ENCODE results near the gene PPP1R9B.

The PPP1R9B gene

GRCh38 chr17:50150354-50151040 is at the start of gene PPP1R9B:
TSS of gene PPP1R9B (minus strand) at chr17:50150677. CDS start at chr17:50150513, 164 bp downstream.
- Histone ChIP-seq H3K79me2 (ENCODE audit: control insufficient read depth, insufficient read depth, low read length, unreplicated experiment) (peaks cover 56% of the 10 kb centered on the region), H3K4me3 (ENCODE audit: low read depth, low read length) (peak within 1 kb of the TSS; percentile 95), H3K27me3 (ENCODE audit: insufficient read depth, low read length) (no peaks in the 10 kb centered on the region), H3K27ac (ENCODE audit: low read depth, low read length) (peak within 1 kb of the TSS; percentile 67), H3K36me3 (ENCODE audit: insufficient read depth, low read length) (no peaks in the 10 kb centered on the region), H3K4me1 (ENCODE audit: control insufficient read depth, insufficient read depth, low read length, unreplicated experiment) (peaks cover 47% of the 10 kb centered on the region), H2AFZ (ENCODE audit: low read length, unreplicated experiment) (no peak within 1 kb of the TSS)

GRCh38 chr17:50199803-50200456 is 49.5 kb upstream of the PPP1R9B start:
- Histone ChIP-seq H3K4me3 (ENCODE audit: low read depth, low read length) (peak overlapping the region; percentile 82), H2AFZ (ENCODE audit: low read length, unreplicated experiment) (no peak overlapping the region), H3K79me2 (ENCODE audit: control insufficient read depth, insufficient read depth, low read length, unreplicated experiment) (peaks cover 88% of the 10 kb centered on the region), H3K36me3 (ENCODE audit: insufficient read depth, low read length) (peaks cover 44% of the 10 kb centered on the region), H3K27ac (ENCODE audit: low read depth, low read length) (peak overlapping the region; percentile 96), H3K27me3 (ENCODE audit: insufficient read depth, low read length) (no peaks in the 10 kb centered on the region), H3K4me1 (ENCODE audit: control insufficient read depth, insufficient read depth, low read length, unreplicated experiment) (peaks cover 75% of the 10 kb centered on the region)

DNA sequence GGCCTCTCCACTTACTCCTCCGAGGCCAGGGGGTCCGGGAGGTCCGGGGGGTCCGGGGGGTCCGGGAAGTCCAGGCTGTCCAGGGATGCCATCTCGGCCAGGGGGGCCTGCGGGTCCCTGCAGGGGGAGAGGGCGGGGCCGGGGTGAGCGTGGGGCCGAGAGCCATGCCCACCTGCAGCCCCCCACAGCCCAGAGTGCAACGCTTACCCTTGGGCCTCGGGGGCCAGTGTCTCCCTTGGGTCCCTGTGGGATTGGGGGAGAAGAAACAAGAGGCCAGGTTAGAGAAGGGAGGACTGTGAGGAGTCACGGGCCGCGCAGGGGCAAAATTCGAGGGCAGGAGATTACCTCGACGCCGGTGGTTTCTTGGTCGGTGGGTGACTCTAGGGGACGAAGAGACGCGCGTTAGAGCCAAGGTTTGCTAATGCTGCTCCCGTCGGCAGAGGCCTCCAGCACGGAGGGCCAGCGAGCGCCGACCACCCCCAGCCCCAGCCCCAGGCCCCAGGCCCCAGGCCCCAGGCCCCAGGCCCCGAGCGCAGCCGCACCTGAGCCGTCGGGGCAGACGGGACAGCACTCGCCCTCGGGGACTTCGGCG is 48.8 kb upstream of the PPP1R9B start:
- no peaks in the 10 kb centered on the region for H3K27me3 ChIP-seq (ENCODE audit: insufficient read depth, low read length)
- H3K4me1 ChIP-seq (ENCODE audit: control insufficient read depth, insufficient read depth, low read length, unreplicated experiment): peaks cover 75% of the 10 kb centered on the region
- H3K27ac ChIP-seq (ENCODE audit: low read depth, low read length): peak overlapping the region; percentile 96
- H3K4me3 ChIP-seq (ENCODE audit: low read depth, low read length): peak overlapping the region; percentile 82
- peaks cover 88% of the 10 kb centered on the region for H3K79me2 ChIP-seq (ENCODE audit: control insufficient read depth, insufficient read depth, low read length, unreplicated experiment)
- H3K36me3 ChIP-seq (ENCODE audit: insufficient read depth, low read length): peaks cover 50% of the 10 kb centered on the region
- H2AFZ ChIP-seq (ENCODE audit: low read length, unreplicated experiment): no peak overlapping the region

DNA sequence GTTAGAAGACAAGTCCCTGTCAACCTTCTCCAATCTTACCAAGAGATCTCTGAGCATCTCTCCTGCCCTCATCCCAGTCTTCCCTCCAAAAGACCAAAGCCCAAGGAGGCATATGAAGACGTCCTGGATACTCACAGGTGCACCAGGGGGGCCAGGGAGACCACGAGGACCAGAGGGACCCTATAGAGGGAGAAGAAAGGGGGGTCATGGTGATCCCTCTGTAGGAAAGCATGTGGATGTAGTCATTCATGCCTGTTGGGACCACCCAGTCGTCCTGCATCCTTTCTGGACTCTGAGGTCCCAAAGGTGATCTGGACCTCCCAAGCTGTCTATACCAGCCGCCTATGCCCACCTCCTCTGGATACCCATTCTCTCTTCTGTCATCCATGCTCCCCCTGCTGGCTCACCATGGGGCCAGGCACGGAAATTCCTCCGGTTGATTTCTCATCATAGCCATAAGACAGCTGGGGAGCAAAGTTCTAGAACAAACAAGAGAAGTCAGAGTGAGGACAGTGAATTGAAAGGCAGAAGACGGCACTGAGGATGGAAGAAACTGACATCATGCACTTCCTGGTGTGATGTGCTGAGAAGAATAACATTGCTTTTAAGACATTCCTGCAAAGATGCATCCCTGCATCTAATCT is 47.7 kb upstream of the PPP1R9B start:
- Histone ChIP-seq H2AFZ (ENCODE audit: low read length, unreplicated experiment) (no peak overlapping the region), H3K4me3 (ENCODE audit: low read depth, low read length) (peak overlapping the region; percentile 82), H3K36me3 (ENCODE audit: insufficient read depth, low read length) (peaks cover 58% of the 10 kb centered on the region), H3K27ac (ENCODE audit: low read depth, low read length) (peak overlapping the region; percentile 96), H3K79me2 (ENCODE audit: control insufficient read depth, insufficient read depth, low read length, unreplicated experiment) (peaks cover 93% of the 10 kb centered on the region), H3K4me1 (ENCODE audit: control insufficient read depth, insufficient read depth, low read length, unreplicated experiment) (peaks cover 70% of the 10 kb centered on the region), H3K27me3 (ENCODE audit: insufficient read depth, low read length) (no peaks in the 10 kb centered on the region)

DNA sequence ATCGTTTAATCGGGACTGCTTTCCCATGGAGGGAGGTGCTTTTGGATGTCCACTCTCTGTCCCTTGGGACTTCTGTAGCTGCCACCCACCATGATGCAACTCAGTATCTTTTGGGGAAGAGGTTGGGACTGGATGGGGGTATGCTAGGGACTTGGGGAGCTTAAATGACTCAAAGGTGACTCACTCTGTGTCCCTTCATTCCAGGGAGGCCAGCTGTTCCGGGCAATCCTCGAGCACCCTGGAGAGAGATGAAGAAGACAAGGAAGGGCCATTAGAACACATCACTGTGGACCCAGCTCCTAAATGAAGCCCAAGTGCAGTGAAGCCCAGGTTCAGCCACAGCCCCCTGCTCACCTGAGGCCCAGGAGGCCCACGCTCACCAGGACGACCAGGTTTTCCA is 46.3 kb upstream of the PPP1R9B start:
- Histone ChIP-seq H3K79me2 (ENCODE audit: control insufficient read depth, insufficient read depth, low read length, unreplicated experiment) (peaks cover 93% of the 10 kb centered on the region), H3K27me3 (ENCODE audit: insufficient read depth, low read length) (no peaks in the 10 kb centered on the region), H3K27ac (ENCODE audit: low read depth, low read length) (peak overlapping the region; percentile 96), H3K36me3 (ENCODE audit: insufficient read depth, low read length) (peaks cover 71% of the 10 kb centered on the region), H2AFZ (ENCODE audit: low read length, unreplicated experiment) (no peak overlapping the region), H3K4me3 (ENCODE audit: low read depth, low read length) (peak overlapping the region; percentile 82), H3K4me1 (ENCODE audit: control insufficient read depth, insufficient read depth, low read length, unreplicated experiment) (peaks cover 69% of the 10 kb centered on the region)

DNA sequence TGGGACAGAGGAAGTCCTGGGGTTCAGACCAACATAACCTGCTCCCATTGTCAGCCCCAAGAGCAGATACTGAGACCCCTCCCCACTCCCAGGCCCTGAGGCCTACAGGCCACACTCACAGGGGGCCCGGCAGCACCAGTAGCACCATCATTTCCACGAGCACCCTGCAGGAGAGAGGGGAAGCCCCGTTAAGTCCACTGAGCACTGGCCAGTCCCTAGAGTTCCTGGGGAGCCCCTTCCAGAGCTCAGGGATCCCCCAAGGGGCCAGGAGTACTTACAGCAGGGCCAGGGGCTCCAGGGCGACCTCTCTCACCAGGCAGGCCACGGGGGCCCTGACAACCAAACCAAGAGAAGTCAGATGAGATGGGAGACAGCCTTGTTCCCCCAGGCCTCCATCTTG is 45.6 kb upstream of the PPP1R9B start:
- Histone ChIP-seq H3K27ac (ENCODE audit: low read depth, low read length) (peak overlapping the region; percentile 96), H3K4me3 (ENCODE audit: low read depth, low read length) (peak overlapping the region; percentile 82), H3K36me3 (ENCODE audit: insufficient read depth, low read length) (peaks cover 79% of the 10 kb centered on the region), H3K4me1 (ENCODE audit: control insufficient read depth, insufficient read depth, low read length, unreplicated experiment) (peaks cover 74% of the 10 kb centered on the region), H3K79me2 (ENCODE audit: control insufficient read depth, insufficient read depth, low read length, unreplicated experiment) (peaks cover 93% of the 10 kb centered on the region), H2AFZ (ENCODE audit: low read length, unreplicated experiment) (no peak overlapping the region), H3K27me3 (ENCODE audit: insufficient read depth, low read length) (no peaks in the 10 kb centered on the region)

DNA sequence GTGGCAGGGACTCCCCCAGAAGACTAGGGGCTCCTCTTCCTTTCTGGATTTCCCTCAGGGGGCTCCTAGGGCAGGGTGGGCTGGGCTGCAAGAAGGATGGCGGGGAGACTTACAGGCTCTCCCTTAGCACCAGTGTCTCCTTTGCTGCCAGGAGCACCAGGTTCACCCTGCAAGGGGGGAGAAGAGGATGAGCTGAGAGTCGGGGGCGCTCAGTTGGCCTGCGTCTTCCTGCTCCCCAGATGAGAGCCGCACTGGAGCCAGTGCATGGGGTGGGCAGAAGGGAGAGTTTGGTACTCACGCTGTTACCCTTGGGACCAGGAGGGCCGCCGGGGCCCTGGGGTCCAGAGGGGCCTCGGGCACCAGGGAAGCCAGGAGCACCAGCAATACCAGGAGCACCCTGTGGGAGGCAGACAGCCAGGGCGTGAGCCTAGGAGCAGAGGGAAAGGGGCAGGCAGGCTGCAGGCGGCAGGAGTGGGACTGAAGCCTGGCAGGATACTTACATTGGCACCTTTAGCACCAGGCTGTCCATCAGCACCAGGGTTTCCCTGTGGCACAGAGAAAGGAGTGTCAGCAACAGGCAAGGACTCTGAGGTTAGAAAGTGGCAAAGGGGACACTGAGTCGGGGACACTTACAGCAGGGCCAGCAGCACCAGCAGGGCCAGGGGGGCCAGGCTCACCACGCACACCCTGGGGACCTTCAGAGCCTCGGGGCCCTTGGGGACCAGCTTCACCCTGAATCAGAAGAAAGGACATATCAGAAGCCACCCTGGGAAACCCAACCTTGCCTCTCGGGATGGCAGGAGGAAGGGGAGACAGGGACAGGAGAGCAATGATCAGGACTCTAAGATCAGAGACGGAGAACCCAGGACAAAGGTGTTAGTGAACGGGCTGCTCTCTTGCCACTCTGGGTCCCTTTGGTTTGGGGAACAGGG is 44.7 kb upstream of the PPP1R9B start:
- H3K4me3 ChIP-seq (ENCODE audit: low read depth, low read length): peak overlapping the region; percentile 82
- H2AFZ ChIP-seq (ENCODE audit: low read length, unreplicated experiment): no peak overlapping the region
- H3K79me2 ChIP-seq (ENCODE audit: control insufficient read depth, insufficient read depth, low read length, unreplicated experiment): peaks cover 93% of the 10 kb centered on the region
- peaks cover 82% of the 10 kb centered on the region for H3K4me1 ChIP-seq (ENCODE audit: control insufficient read depth, insufficient read depth, low read length, unreplicated experiment)
- H3K36me3 ChIP-seq (ENCODE audit: insufficient read depth, low read length): peaks cover 87% of the 10 kb centered on the region
- no peaks in the 10 kb centered on the region for H3K27me3 ChIP-seq (ENCODE audit: insufficient read depth, low read length)
- H3K27ac ChIP-seq (ENCODE audit: low read depth, low read length): peak overlapping the region; percentile 96

- H3K4me3 ChIP-seq (ENCODE audit: low read depth, low read length): peak overlapping the region; percentile 23
- no peak overlapping the region for H2AFZ ChIP-seq (ENCODE audit: low read length, unreplicated experiment)
- no peaks in the 10 kb centered on the region for H3K27me3 ChIP-seq (ENCODE audit: insufficient read depth, low read length)
- peaks cover 89% of the 10 kb centered on the region for H3K79me2 ChIP-seq (ENCODE audit: control insufficient read depth, insufficient read depth, low read length, unreplicated experiment)
- H3K27ac ChIP-seq (ENCODE audit: low read depth, low read length): peak overlapping the region; percentile 96
- peaks cover 91% of the 10 kb centered on the region for H3K36me3 ChIP-seq (ENCODE audit: insufficient read depth, low read length)
- H3K4me1 ChIP-seq (ENCODE audit: control insufficient read depth, insufficient read depth, low read length, unreplicated experiment): peaks cover 91% of the 10 kb centered on the region
Observed at GRCh38 chr17:50194140-50194933, 43.9 kb upstream of the PPP1R9B start.

DNA sequence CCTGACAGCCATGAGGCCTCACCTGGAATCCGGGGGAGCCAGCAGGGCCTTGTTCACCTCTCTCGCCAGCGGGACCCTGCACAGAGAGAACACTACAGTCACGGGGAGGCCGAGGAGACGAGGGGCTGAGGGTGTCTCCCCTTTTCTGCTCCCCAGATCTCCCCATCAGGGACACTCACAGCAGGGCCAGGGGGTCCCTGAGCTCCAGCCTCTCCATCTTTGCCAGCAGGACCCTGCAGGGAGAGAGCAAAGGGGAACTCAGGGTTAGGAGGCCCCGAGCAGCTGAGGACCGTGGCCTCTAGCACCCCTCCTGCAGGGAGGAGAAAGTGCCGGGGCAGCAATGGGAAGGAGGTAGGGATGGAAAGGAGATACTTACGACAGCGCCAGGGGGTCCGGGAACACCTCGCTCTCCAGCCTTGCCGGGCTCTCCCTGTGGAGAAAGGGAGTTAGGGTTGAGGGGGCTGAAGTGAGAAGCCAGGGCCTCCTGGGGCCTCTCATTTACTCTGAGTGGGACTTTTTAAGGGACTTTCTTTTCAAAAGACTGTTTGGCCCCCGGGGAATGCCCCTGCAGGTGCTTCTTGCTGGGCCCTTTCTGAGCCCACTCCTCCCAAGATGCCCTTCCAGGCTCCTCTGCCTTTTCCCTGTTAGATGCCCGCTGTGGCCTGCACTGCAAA is 42.3 kb upstream of the PPP1R9B start:
- peaks cover 73% of the 10 kb centered on the region for H3K79me2 ChIP-seq (ENCODE audit: control insufficient read depth, insufficient read depth, low read length, unreplicated experiment)
- no peak overlapping the region for H2AFZ ChIP-seq (ENCODE audit: low read length, unreplicated experiment)
- H3K4me1 ChIP-seq (ENCODE audit: control insufficient read depth, insufficient read depth, low read length, unreplicated experiment): peaks cover 93% of the 10 kb centered on the region
- H3K27ac ChIP-seq (ENCODE audit: low read depth, low read length): peak overlapping the region; percentile 92
- peaks cover 82% of the 10 kb centered on the region for H3K36me3 ChIP-seq (ENCODE audit: insufficient read depth, low read length)
- H3K4me3 ChIP-seq (ENCODE audit: low read depth, low read length): no peak overlapping the region; the same call in 1 of the 2 replicates
- no peaks in the 10 kb centered on the region for H3K27me3 ChIP-seq (ENCODE audit: insufficient read depth, low read length)

Data from ACC112 (cell line).